Endothelial cell of umbilical vein (primary cell): ENCODE data around the gene SMAD7. TPM values are rescaled to one million over a fixed set of nuclear protein-coding genes. Genes with fewer than 3 reads are reported as not detected.
"Not testable (repeated sequence)": the region's sequence is repeated elsewhere in the genome, so short reads cannot be mapped to it uniquely, and the experiment has no call there.

Experiments
- BruUV-seq: library from RNA; stranded (reverse); fragments of 400-500 nt; replicated peaks from 2 replicates; lab custom pipeline; 2021; lab: Mats Ljungman, UMichigan
- CTCF ChIA-PET: fragments of 300-600, 350-600 bp; sonication (Branson Sonifier 250); formaldehyde crosslinking; loops from one replicate; lab custom pipeline; 2021; ENCODE audit warnings: antibody characterized with exemption, inconsistent platforms; lab: Charles Lee
- POLR2A ChIA-PET: fragments of 300-600, 350-600 bp; sonication (Branson Sonifier 250); formaldehyde crosslinking; loops from one replicate; lab custom pipeline; 2021; ENCODE audit warnings: antibody characterized with exemption, inconsistent platforms; lab: Charles Lee
- DNase-seq: peaks from one replicate; pipeline ENCODE4 v3.0.0-alpha.2; 2011; ENCODE audit warnings: low read depth, low spot score
- FAIRE-seq: peaks from 2 replicates; lab custom pipeline; 2011; peaks lifted over from hg19 to GRCh38; lab: Jason Lieb, UNC
- H2AFZ ChIP-seq: 2 replicates; pipeline ENCODE4 v1.6.0; 2012; ENCODE audit warnings: low read depth, low read length, control low read depth, inconsistent platforms
- H3K27ac ChIP-seq: 2 replicates; pipeline ENCODE4 v1.5.1; 2011; ENCODE audit warnings: low read depth, mild to moderate bottlenecking, control low read depth, low read length, moderate library complexity; ENCODE audit not compliant: insufficient read depth
- H3K27me3 ChIP-seq, 2 experiments: 2 replicates each; pipeline versions ENCODE4 v1.6.0 to v1.6.1; 2011; ENCODE audit warnings: low read length in 2 of 2, mixed read lengths in 1 of 2; ENCODE audit not compliant: control insufficient read depth in 2 of 2, insufficient read depth in 2 of 2
- H3K36me3 ChIP-seq, 2 experiments: 2 replicates in 1 of 2; 3 replicates in 1 of 2; pipeline ENCODE4 v1.5.1; 2011; ENCODE audit warnings: low read length in 2 of 2, mild to moderate bottlenecking in 1 of 2, moderate library complexity in 1 of 2; ENCODE audit not compliant: control insufficient read depth in 2 of 2, insufficient read depth in 2 of 2; ENCODE audit errors: extremely low read depth in 1 of 2
- H3K4me1 ChIP-seq: 3 replicates; pipeline ENCODE4 v1.5.1; 2011; ENCODE audit warnings: mild to moderate bottlenecking, low read length; ENCODE audit not compliant: control insufficient read depth, insufficient read depth; ENCODE audit errors: extremely low read depth
- H3K4me2 ChIP-seq: 2 replicates; pipeline ENCODE4 v1.6.1; 2011; ENCODE audit warnings: low read length, control low read depth, mixed read lengths; ENCODE audit not compliant: insufficient read depth
- H3K4me3 ChIP-seq, 3 experiments: fragments of 200-600 bp in 1 of 3; sonication (generic), shearing (Covaris generic) in 1 of 3; replicated peaks in 1 of 3; 2 replicates each; pipeline ENCODE4 v1.5.1; 2011 to 2016; ENCODE audit warnings: control low read depth in 3 of 3, low read length in 3 of 3, mild to moderate bottlenecking in 2 of 3, inconsistent platforms in 1 of 3, low read depth in 1 of 3, moderate library complexity in 1 of 3; ENCODE audit not compliant: insufficient read depth in 1 of 3
- H3K79me2 ChIP-seq: 2 replicates; pipeline ENCODE4 v1.6.0; 2012; ENCODE audit warnings: low read length, inconsistent platforms; ENCODE audit not compliant: control insufficient read depth, insufficient read depth
- H3K9ac ChIP-seq: replicated peaks from 2 replicates; pipeline ENCODE3; 2011; ENCODE audit warnings: low read length, control low read depth; ENCODE audit not compliant: insufficient read depth; ENCODE audit errors: extremely low read depth
- H3K9me1 ChIP-seq: replicated peaks from 3 replicates; pipeline ENCODE4 v1.6.0; 2011; ENCODE audit warnings: mild to moderate bottlenecking, low read length; ENCODE audit not compliant: control insufficient read depth, insufficient read depth; ENCODE audit errors: extremely low read depth
- H3K9me3 ChIP-seq: replicated peaks from 2 replicates; pipeline ENCODE4 v1.5.1; 2012; ENCODE audit warnings: low read length, inconsistent platforms; ENCODE audit not compliant: control insufficient read depth, insufficient read depth
- H4K20me1 ChIP-seq: replicated peaks from 2 replicates; pipeline ENCODE3; 2011; ENCODE audit warnings: mild to moderate bottlenecking, low read length; ENCODE audit not compliant: control insufficient read depth, insufficient read depth; ENCODE audit errors: extremely low read depth
- EZH2 ChIP-seq: IDR thresholded peaks from 2 replicates; pipeline ENCODE4 v1.6.1; 2012; ENCODE audit warnings: borderline replicate concordance, low read depth, mild to moderate bottlenecking, moderate library complexity, low read length, inconsistent platforms; ENCODE audit not compliant: severe bottlenecking
- FOS ChIP-seq: IDR thresholded peaks from 2 replicates; pipeline ENCODE4 v1.6.1; 2011; ENCODE audit warnings: mild to moderate bottlenecking, low read length, moderate library complexity, borderline replicate concordance; ENCODE audit not compliant: insufficient read depth
- GATA2 ChIP-seq: IDR thresholded peaks from 2 replicates; pipeline ENCODE4 v1.7.0; 2011; ENCODE audit warnings: low read depth, mild to moderate bottlenecking, moderate library complexity, mixed read lengths, low read length; ENCODE audit not compliant: insufficient read length, insufficient read depth
- JUN ChIP-seq: IDR thresholded peaks from 2 replicates; pipeline ENCODE4 v1.6.1; 2011; ENCODE audit warnings: borderline replicate concordance, low read depth; ENCODE audit not compliant: insufficient read length, insufficient read depth
- MYC ChIP-seq: IDR thresholded peaks from one replicate; pipeline ENCODE4 v1.6.1; 2011; ENCODE audit warnings: mild to moderate bottlenecking, low read depth, low read length
- POLR2A ChIP-seq: IDR thresholded peaks from 2 replicates; pipeline ENCODE4 v1.6.1; 2012; ENCODE audit warnings: low read depth, mild to moderate bottlenecking, control low read depth, low read length
- POLR2AphosphoS5 ChIP-seq: IDR thresholded peaks from 2 replicates; pipeline ENCODE4 v1.6.1; 2012; ENCODE audit warnings: low read depth, mild to moderate bottlenecking, control low read depth, low read length, moderate library complexity; ENCODE audit not compliant: insufficient read depth
- dilution Hi-C: fragments of 300-500 bp; cut with MboI; formaldehyde crosslinking; loops from one replicate; pipeline ENCODE4 v1.15.0; 2019; ENCODE audit warnings: low sequenced_read_pairs; ENCODE audit not compliant: extremely low pct_ligation_motif_present
- intact Hi-C: fragments of 100-400 bp; cut with micrococcal nuclease; formaldehyde crosslinking; loops from one replicate; pipeline ENCODE4 v1.10.0; 2022
- polyA plus RNA-seq, 4 experiments: library from polyadenylated mRNA; depleted of rRNA in 3 of 4; stranded (reverse) in 3 of 4; unstranded in 1 of 4; fragments of >200 nt; gene quantifications; 2 replicates each; pipeline versions ENCODE4 v1.2.1 to v1.2.3, GENCODE V29; 2011 to 2012; ENCODE audit warnings: missing spikeins in 1 of 4
- total RNA-seq: library from RNA; stranded (reverse); gene quantifications from 2 replicates; pipeline ENCODE4 v1.2.3, GENCODE V29; 2021
- TF ChIP-seq, protein P1 (sequence below): IDR thresholded peaks from 2 replicates; pipeline ENCODE4 v1.6.1; 2011; ENCODE audit not compliant: insufficient read depth, insufficient read length
- TF ChIP-seq, protein P2 (sequence below), 2 donors: IDR thresholded peaks; 1 replicate in 1 of 2; 2 replicates in 1 of 2; pipeline ENCODE4 v1.5.1; 2011; ENCODE audit warnings: low read length in 2 of 2, mild to moderate bottlenecking in 2 of 2, moderate library complexity in 2 of 2, control low read depth in 1 of 2, inconsistent platforms in 1 of 2, low read depth in 1 of 2; ENCODE audit not compliant: insufficient read depth in 1 of 2; ENCODE audit errors: extremely low read depth in 1 of 2

Gene SMAD7
- total and polyA plus RNA-seq, 2 donors (not counting 3 experiments of a cell fraction or from before 2014, with no cell fraction given), result 3.6 to 8.0 TPM

- no peaks in the 10 kb centered on the region for H3K9me1 ChIP-seq
- H3K27ac ChIP-seq, result no peak overlapping the region
- H3K79me2 ChIP-seq, result no peaks in the 10 kb centered on the region
- no peak overlapping the region for H2AFZ ChIP-seq
- ChIA-PET POLR2A (no interaction called here), CTCF (no interaction called here)
- H3K4me2 ChIP-seq, result no peak overlapping the region
- no peak overlapping the region for H3K4me3 ChIP-seq
- H3K36me3 ChIP-seq, result no peaks in the 10 kb centered on the region
- FAIRE-seq, result no peak
- H3K4me1 ChIP-seq, result peaks cover 10% of the 10 kb centered on the region
- no peak for DNase-seq
- TF ChIP-seq, protein P1, sequence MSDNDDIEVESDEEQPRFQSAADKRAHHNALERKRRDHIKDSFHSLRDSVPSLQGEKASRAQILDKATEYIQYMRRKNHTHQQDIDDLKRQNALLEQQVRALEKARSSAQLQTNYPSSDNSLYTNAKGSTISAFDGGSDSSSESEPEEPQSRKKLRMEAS, result no peak
- no peak for TF ChIP-seq MYC
- no peak for TF ChIP-seq EZH2
- no peak for TF ChIP-seq FOS
- TF ChIP-seq GATA2, result no peak
- no peak for TF ChIP-seq POLR2AphosphoS5
- TF ChIP-seq POLR2A, result no peak
- TF ChIP-seq JUN, result no peak
- TF ChIP-seq, protein P2, sequence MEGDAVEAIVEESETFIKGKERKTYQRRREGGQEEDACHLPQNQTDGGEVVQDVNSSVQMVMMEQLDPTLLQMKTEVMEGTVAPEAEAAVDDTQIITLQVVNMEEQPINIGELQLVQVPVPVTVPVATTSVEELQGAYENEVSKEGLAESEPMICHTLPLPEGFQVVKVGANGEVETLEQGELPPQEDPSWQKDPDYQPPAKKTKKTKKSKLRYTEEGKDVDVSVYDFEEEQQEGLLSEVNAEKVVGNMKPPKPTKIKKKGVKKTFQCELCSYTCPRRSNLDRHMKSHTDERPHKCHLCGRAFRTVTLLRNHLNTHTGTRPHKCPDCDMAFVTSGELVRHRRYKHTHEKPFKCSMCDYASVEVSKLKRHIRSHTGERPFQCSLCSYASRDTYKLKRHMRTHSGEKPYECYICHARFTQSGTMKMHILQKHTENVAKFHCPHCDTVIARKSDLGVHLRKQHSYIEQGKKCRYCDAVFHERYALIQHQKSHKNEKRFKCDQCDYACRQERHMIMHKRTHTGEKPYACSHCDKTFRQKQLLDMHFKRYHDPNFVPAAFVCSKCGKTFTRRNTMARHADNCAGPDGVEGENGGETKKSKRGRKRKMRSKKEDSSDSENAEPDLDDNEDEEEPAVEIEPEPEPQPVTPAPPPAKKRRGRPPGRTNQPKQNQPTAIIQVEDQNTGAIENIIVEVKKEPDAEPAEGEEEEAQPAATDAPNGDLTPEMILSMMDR (IDR thresholded peaks at IDR 0.05; ENCODE audit: extremely low read depth in 1 of 2, insufficient read depth in 1 of 2, low read depth in 1 of 2, low read length in 2 of 2), result no peak
- H3K27me3 ChIP-seq, result no peaks in the 10 kb centered on the region
- H3K9me3 ChIP-seq, result no peaks in the 10 kb centered on the region
- no peaks in the 10 kb centered on the region for H4K20me1 ChIP-seq
- dilution Hi-C loops, result no loop called here
- no TSS peak for BruUV-seq
- H3K9ac ChIP-seq, result no peak overlapping the region
- intact Hi-C loops, result loop anchor here (2.0 kb wide), 2 partner anchors 23 to 79 kb away; partner anchors contain the start of gene SMAD7
Measured at GRCh38 chr18:48871391-48872166, 79.2 kb downstream of the SMAD7 start.

DNA sequence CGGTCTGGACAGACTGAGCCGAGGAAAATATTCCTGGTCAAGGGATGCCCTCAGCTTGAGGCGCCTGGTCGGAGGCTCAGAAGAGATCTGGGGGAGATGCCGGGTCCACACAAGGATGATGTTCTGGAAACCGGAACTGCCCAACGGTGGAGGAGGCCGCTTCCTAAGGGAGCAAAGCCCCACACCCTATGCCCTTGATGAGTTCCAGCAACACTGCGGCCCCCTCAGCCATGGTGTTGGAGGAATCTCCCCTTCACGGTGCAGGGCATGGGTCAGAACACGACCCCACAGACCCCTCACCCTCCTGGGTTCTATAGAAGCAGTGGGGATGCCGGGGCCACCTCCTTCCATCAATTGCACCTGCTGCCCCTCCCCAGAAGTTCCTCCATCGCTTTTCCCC is 79.8 kb downstream of the SMAD7 start:
- intact Hi-C loops, CTCF ChIA-PET, dilution Hi-C loops, H3K27me3 ChIP-seq, H3K9me1 ChIP-seq, H3K9ac ChIP-seq, FAIRE-seq, H3K79me2 ChIP-seq, H3K9me3 ChIP-seq, H3K4me2 ChIP-seq, H3K27ac ChIP-seq, POLR2A ChIA-PET, BruUV-seq, H2AFZ ChIP-seq, DNase-seq, H3K4me3 ChIP-seq, H4K20me1 ChIP-seq, H3K36me3 ChIP-seq: not testable (repeated sequence)
- H3K4me1 ChIP-seq, result peaks cover 12% of the 10 kb centered on the region
